Esophagus squamous epithelium (tissue), 4 donors: ENCODE measurements around the gene OR2V2.

ENCODE experiments used
- POLR2A ChIP-seq, 4 donors: fragments of 450-650 bp; IDR thresholded peaks; one replicate each; pipeline ENCODE4 v1.6.1; 2017; ENCODE audit warnings: antibody characterized with exemption in 4 of 4, mild to moderate bottlenecking in 4 of 4, moderate library complexity in 3 of 4
- TF ChIP-seq, protein P1 (sequence below), 6 experiments: fragments of 450-650 bp in 4 of 6; fragments of 200-600 bp in 2 of 6; sonication (generic) in 2 of 6; IDR thresholded peaks; one replicate each; pipeline ENCODE4 v1.5.1; 2016 to 2019; ENCODE audit warnings: antibody characterized with exemption in 6 of 6, mild to moderate bottlenecking in 4 of 6, moderate library complexity in 4 of 6

DNA sequence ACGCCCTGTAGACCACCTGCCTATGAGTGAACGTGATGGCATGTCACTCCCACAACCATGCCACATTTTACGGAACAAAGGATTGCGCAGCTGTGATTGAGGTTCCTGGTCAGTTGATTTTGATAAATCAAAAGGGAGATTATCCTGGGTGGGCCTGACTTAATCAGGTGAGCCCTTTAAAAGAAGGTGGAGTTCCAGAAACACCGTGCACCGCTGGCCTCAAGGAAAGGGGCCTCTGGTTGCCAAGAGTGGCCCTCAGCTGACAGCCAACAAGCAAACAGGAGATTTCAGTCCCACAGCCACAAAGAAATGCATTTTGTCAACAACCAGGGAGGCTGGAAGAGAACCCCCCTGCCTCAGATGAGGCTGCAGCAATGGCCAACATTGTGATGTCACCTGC, 38.6 kb downstream of the OR2V2 start:
- TF ChIP-seq POLR2A (IDR thresholded peaks at IDR 0.05), result no peak
- TF ChIP-seq, protein P1, sequence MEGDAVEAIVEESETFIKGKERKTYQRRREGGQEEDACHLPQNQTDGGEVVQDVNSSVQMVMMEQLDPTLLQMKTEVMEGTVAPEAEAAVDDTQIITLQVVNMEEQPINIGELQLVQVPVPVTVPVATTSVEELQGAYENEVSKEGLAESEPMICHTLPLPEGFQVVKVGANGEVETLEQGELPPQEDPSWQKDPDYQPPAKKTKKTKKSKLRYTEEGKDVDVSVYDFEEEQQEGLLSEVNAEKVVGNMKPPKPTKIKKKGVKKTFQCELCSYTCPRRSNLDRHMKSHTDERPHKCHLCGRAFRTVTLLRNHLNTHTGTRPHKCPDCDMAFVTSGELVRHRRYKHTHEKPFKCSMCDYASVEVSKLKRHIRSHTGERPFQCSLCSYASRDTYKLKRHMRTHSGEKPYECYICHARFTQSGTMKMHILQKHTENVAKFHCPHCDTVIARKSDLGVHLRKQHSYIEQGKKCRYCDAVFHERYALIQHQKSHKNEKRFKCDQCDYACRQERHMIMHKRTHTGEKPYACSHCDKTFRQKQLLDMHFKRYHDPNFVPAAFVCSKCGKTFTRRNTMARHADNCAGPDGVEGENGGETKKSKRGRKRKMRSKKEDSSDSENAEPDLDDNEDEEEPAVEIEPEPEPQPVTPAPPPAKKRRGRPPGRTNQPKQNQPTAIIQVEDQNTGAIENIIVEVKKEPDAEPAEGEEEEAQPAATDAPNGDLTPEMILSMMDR (IDR thresholded peaks at IDR 0.05), result no peak
